ENCODE measurements around the gene MPV17.
A peak's percentile ranks its signal among the peaks of the same experiment; 100 is the strongest.

The MPV17 gene

GRCh38 chr2:27263287-27264252 is 59.3 kb downstream of the MPV17 start:
- DNase-seq: no peak

GRCh38 chr2:27262379-27263286 is 60.3 kb downstream of the MPV17 start, which contains the start of gene SLC30A3:
TSS of gene SLC30A3 (minus strand) at chr2:27263047. CDS start at chr2:27262906, 141 bp downstream.
- peak; percentile 86 for DNase-seq

- no peak for DNase-seq
Observed at GRCh38 chr2:27261926-27262298, 61.0 kb downstream of the MPV17 start.

- no peak for DNase-seq
Observed at GRCh38 chr2:27261241-27261925, 61.5 kb downstream of the MPV17 start.

Measured in activated effector memory CD4-positive, alpha-beta T cell treated with anti-CD3 and anti-CD28 coated beads, Interleukin-2, amount 50 U/mL, for 16 hours (primary cell).